ENCODE measurements around the gene KRTAP2-2. TPM values are rescaled to one million over a fixed set of nuclear protein-coding genes. Genes with fewer than 3 reads are reported as not detected.
"Not testable (repeated sequence)": the region's sequence is repeated elsewhere in the genome, so short reads cannot be mapped to it uniquely, and the experiment has no call there.

KRTAP2-2 gene
- total RNA-seq, 2 experiments from 2014 or later = not detected

- H3K9me3 Mint-ChIP-seq; H3K27me3 Mint-ChIP-seq; H3K4me3 ChIP-seq (ENCODE audit: low read length); DNase-seq; H3K4me3 Mint-ChIP-seq; H3K36me3 Mint-ChIP-seq (ENCODE audit: low read depth); CTCF ChIA-PET; H3K27ac ChIP-seq (ENCODE audit: low read depth in 1 of 2, low read length in 2 of 2); H3K27ac Mint-ChIP-seq; H3K9me3 ChIP-seq (ENCODE audit: control insufficient read depth in 1 of 2, insufficient read depth in 1 of 2, low read length in 2 of 2); H3K27me3 ChIP-seq (ENCODE audit: control insufficient read depth in 1 of 2, insufficient read depth in 2 of 2, low read length in 2 of 2); POLR2A ChIA-PET; H3K4me1 ChIP-seq (ENCODE audit: insufficient read depth, low read length); H3K36me3 ChIP-seq (ENCODE audit: insufficient read depth, low read length): not testable (repeated sequence)
- intact Hi-C loops (cut with DNase I, micrococcal nuclease) = loop anchor here in 1 of 2 experiments (5.0 kb wide), 2 partner anchors 37 to 222 kb away; no protein-coding TSS in a partner anchor
- H3K4me1 Mint-ChIP-seq (ENCODE audit: low read depth) = peaks cover 17% of the 10 kb centered on the region
- TF ChIP-seq CTCF (IDR thresholded peaks at IDR 0.05) = peak; percentile 19
- peak; percentile 64 for ATAC-seq (ENCODE audit: poor library complexity)
Measured at GRCh38 chr17:41099682-41100480, 44.9 kb upstream of the KRTAP2-2 start.

GRCh38 chr17:41098481-41098880, 43.5 kb upstream of the KRTAP2-2 start:
- peaks cover 17% of the 10 kb centered on the region for H3K4me1 Mint-ChIP-seq (ENCODE audit: low read depth)
- H3K27ac ChIP-seq (ENCODE audit: low read depth in 1 of 2, low read length in 2 of 2) = no peak overlapping the region
- peaks cover 3% of the 10 kb centered on the region for H3K4me1 ChIP-seq (ENCODE audit: insufficient read depth, low read length)
- ATAC-seq (ENCODE audit: poor library complexity) (no peak), DNase-seq (no peak)
- peaks cover 10% of the 10 kb centered on the region for H3K27me3 Mint-ChIP-seq
- no peak for TF ChIP-seq CTCF (IDR thresholded peaks at IDR 0.05)
- peaks cover 0 to 2% of the 10 kb centered on the region in 2 experiments for H3K27me3 ChIP-seq (ENCODE audit: control insufficient read depth in 1 of 2, insufficient read depth in 2 of 2, low read length in 2 of 2)
- H3K36me3 ChIP-seq (ENCODE audit: insufficient read depth, low read length) = no peaks in the 10 kb centered on the region
- ChIA-PET CTCF (no interaction called here), POLR2A (no interaction called here)
- H3K9me3 ChIP-seq (ENCODE audit: control insufficient read depth in 1 of 2, insufficient read depth in 1 of 2, low read length in 2 of 2) = no peaks in the 10 kb centered on the region
- H3K9me3 Mint-ChIP-seq = no peaks in the 10 kb centered on the region
- no peaks in the 10 kb centered on the region for H3K36me3 Mint-ChIP-seq (ENCODE audit: low read depth)
- H3K4me3 Mint-ChIP-seq = no peak overlapping the region
- intact Hi-C loops (cut with DNase I, micrococcal nuclease) = loop anchor here in 1 of 2 experiments (5.0 kb wide), 1 partner anchor 39 kb away; no protein-coding TSS in a partner anchor
- H3K4me3 ChIP-seq (ENCODE audit: low read length) = no peak overlapping the region
- H3K27ac Mint-ChIP-seq = no peak overlapping the region

- ChIA-PET CTCF (no interaction called here), POLR2A (no interaction called here)
- Mint-ChIP-seq H3K27me3 (peaks cover 10% of the 10 kb centered on the region), H3K4me1 (ENCODE audit: low read depth) (peaks cover 17% of the 10 kb centered on the region), H3K4me3 (no peak within 1 kb of the TSS), H3K27ac (no peak within 1 kb of the TSS), H3K36me3 (ENCODE audit: low read depth) (no peaks in the 10 kb centered on the region), H3K9me3 (no peaks in the 10 kb centered on the region)
- no peak for TF ChIP-seq CTCF (IDR thresholded peaks at IDR 0.05)
- no peak within 1 kb of the TSS for H3K27ac ChIP-seq (ENCODE audit: low read depth in 1 of 2, low read length in 2 of 2)
- no peaks in the 10 kb centered on the region for H3K36me3 ChIP-seq (ENCODE audit: insufficient read depth, low read length)
- DNase-seq (no peak), ATAC-seq (ENCODE audit: poor library complexity) (no peak)
- intact Hi-C loops (cut with DNase I, micrococcal nuclease) = loop anchor here in 1 of 2 experiments (5.0 kb wide), 1 partner anchor 39 kb away; no protein-coding TSS in a partner anchor
- H3K27me3 ChIP-seq (ENCODE audit: control insufficient read depth in 1 of 2, insufficient read depth in 2 of 2, low read length in 2 of 2) = peaks cover 0 to 2% of the 10 kb centered on the region in 2 experiments
- peaks cover 3% of the 10 kb centered on the region for H3K4me1 ChIP-seq (ENCODE audit: insufficient read depth, low read length)
- H3K9me3 ChIP-seq (ENCODE audit: control insufficient read depth in 1 of 2, insufficient read depth in 1 of 2, low read length in 2 of 2) = no peaks in the 10 kb centered on the region
- H3K4me3 ChIP-seq (ENCODE audit: low read length) = no peak within 1 kb of the TSS
Measured at GRCh38 chr17:41098042-41098441, 43.0 kb upstream of the KRTAP2-2 start, which contains the start of gene KRTAP4-8. TSS of gene KRTAP4-8 (minus strand) at chr17:41098142. CDS start at chr17:41098084, 58 bp downstream.
